SIG-M5 treated with dmso at 0.1 percent for 504 hours (cell line): ENCODE results near the gene TFAP2C.
"Not testable (repeated sequence)": the region's sequence is repeated elsewhere in the genome, so short reads cannot be mapped to it uniquely, and the experiment has no call there.

Experiments
- DNase-seq: peaks from one replicate; lab custom pipeline; 2025; ENCODE audit not compliant: unreplicated experiment; lab: John Stamatoyannopoulos, UW

Gene TFAP2C

GRCh38 chr20:56614196-56614595 is 14.9 kb upstream of the TFAP2C start:
- no peak for DNase-seq

GRCh38 chr20:56616716-56617115 is 12.4 kb upstream of the TFAP2C start:
- DNase-seq: no peak

DNA sequence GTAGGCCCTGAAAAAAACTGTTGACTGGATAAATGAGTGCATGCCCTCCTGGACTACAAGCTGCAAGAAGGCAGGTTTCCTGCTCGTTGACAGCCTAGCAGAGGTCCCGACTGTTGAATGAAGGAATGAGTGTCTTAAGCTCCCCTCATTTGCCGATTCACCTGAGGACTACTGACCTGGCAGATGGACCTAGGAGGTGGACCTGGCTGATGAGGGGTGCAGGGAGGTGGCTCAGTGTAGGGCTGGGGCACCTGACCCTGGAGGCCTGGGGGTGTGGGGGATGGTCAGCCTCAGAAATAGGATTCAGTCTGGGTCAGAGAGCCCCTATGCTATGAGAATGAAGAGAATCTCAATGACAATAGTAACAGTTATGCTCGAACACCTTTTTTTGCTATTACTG is 11.6 kb upstream of the TFAP2C start:
- no peak for DNase-seq

DNA sequence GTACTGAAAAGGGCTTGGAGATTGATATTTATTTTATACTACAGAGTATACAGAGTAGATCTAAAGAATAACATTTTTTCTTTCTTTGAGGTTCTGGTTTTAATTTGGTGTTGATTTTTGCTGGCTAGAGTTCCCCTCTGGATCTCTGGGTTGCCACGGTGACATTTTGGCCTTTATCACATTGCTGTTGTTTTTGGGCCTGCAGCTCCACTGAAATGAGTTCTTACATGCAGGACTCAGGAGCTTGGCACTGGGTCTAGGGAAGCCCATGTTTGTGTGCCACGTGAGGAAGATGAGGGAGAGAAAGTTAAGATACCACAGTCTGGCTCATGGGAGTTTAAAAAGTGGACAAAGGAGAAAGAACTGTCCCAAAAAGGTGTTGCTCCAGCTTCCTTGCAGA is 7.4 kb upstream of the TFAP2C start:
- no peak for DNase-seq

DNA sequence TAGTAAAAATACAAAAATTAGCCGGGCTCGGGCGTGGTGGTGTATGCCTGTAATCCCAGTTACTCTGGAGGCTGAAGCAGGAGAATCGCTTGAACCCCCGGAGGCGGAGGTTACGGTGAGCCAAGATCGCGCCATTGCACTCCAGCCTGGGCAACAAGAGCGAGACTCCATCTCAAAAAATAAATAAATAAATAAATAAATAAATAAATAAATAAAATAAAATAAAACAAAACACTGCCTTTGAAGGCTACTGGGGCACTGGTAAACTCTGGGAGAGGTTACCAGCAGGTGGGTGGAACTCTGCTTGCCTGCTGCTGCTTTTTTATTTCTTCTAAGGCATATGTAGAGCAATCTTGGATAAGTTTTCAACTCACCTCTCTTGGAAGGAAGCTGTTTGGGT is 5.2 kb upstream of the TFAP2C start:
- not testable (repeated sequence) for DNase-seq

- DNase-seq: no peak
Measured at GRCh38 chr20:56624786-56625681, 4.1 kb upstream of the TFAP2C start.

- no peak for DNase-seq
Measured at GRCh38 chr20:56625837-56626236, 3.3 kb upstream of the TFAP2C start.

- no peak for DNase-seq
Measured at GRCh38 chr20:56626367-56627121, 2.6 kb upstream of the TFAP2C start.

- DNase-seq: no peak
Measured at GRCh38 chr20:56627122-56628014, 1.7 kb upstream of the TFAP2C start.

GRCh38 chr20:56628015-56628872 is 862 bp upstream of the TFAP2C start:
- DNase-seq: peak; percentile 39

DNA sequence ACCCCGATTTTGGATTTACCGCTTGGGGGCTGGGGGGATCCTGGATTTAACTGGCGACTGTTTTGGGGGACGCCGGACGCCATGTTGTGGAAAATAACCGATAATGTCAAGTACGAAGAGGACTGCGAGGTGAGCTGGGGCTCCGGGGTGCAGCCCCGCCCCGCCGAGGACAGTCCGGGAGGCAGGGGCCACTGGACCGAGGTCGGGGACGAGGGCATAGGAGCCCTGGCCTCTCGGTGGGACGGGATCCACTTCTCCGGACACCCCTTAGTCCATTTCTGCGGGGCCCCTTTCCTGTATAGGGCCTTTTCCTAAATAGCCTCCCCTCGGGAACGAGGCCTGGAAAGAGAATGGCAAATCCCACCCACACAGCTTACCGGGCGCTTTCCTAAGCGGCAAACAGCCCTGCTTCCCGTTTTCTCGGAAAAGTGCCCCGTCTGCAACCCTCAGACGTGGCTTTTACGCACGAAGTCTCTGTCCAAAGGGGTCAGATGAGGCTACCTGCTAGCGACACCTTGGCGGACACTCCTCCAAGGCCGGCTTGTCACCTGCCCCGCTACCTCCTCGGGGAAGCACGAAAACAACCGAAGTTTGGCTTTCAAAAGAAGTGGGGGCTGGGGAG is 469 bp downstream of the TFAP2C start:
- DNase-seq: no peak

DNA sequence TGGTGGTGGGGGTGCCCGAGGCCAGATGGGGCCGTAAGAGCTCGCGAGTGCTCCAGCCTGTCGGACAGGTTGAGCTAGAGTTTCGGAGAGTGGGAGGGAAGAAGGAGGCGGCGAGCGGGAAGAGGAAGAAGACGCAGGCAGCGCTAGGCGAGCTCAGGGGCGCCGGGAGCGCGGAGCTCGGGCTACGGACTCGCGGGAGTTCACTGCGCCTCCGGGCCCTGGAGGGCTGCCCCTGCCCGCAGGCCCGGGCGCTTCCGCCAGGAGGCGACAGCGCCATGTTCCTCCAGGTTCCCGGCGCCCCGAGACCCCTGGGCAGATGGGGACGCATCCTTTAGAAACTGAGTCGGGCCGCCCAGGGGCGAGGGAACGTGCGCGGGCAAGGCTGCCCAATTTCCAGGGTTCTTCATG is 984 bp downstream of the TFAP2C start:
- peak; percentile 96 for DNase-seq

- DNase-seq: peak; percentile 34
Measured at GRCh38 chr20:56630506-56631317, 1.6 kb downstream of the TFAP2C start.

- DNase-seq: no peak
Measured at GRCh38 chr20:56631318-56631989, 2.3 kb downstream of the TFAP2C start.

- no peak for DNase-seq
Measured at GRCh38 chr20:56631990-56632327, 2.9 kb downstream of the TFAP2C start.

GRCh38 chr20:56634307-56634706 is 5.2 kb downstream of the TFAP2C start:
- no peak for DNase-seq

DNA sequence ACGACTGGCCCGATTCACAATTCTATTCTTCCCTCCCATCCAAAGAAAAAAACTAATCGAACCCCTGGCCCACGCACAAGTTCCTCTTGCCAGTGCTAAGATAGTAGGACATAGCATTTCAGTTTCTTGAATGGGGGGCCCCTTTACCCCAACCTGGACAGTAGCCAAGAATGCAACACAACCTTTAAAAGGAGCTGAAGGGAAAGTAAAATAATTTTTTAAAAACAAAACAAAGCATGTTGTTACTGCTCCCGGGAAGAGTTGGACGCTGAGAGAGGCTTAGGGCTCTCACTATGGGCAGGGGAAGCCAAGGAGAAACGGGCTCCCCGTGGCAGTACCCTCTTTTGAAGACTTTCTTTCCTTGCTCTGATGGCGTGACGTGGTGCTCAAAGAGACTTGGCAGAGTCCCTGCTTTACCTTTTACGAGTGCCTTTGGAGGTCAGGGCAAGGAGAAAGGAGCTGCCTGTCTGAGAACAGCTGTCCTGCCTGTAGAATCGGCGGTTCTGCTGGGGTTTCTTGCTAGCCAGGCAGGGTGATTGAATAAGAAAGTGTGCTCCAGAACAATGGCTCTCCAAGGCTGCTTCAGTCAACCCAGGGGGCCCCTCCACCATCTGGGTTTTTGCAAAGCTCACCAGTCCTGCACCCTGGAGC is 5.8 kb downstream of the TFAP2C start:
- no peak for DNase-seq

DNA sequence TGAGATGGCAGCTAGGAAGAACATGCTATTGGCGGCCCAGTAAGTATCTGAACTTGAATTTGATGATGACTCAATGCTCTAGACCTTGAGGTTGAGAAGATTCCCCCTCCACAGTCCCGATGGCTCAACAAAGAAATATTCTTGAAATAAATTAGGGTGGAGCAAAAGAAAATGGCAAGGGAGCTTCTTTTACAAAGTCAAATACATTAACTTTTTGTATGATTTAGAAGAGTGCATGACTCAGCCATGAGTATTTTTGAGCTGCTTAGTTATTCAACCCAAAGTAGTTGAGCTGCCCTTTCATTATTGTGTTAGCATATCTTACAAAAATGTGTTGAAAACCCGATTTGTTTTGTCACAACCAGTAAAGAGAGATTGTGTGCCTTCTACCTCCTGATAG is 7.6 kb downstream of the TFAP2C start:
- DNase-seq: no peak
